ENCODE measurements around the gene FOXP1.

FOXP1 gene

DNA sequence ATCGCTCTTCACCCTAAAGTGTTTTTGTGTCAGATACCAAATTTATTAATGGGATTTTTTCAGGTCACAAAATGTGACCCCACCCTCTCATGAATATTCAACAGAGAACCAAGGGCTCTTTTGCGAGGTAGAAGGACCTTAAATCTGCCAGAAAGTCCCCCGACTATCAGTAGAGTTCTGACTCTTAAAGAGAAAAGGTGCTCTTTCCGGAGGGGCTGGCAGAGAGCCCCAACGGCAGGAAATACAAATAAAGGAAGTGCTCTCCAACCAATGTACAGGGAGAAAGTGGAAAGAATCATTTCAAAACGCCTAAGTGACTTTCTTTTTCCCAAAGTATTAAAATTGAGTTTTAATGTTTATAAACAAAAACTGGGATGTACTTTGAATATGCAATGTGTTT, 517.2 kb downstream of the FOXP1 start:
- no peak overlapping the region for H2AFZ ChIP-seq (ENCODE audit: insufficient read depth, low read length, poor library complexity)
- no peak for DNase-seq
- no peaks in the 10 kb centered on the region for H3K36me3 ChIP-seq (ENCODE audit: control insufficient read depth in 1 of 2, insufficient read depth in 2 of 2, low read length in 2 of 2)
- no peak overlapping the region for H2AK5ac ChIP-seq (ENCODE audit: low read length)
- H3K27me3 ChIP-seq (ENCODE audit: insufficient read depth, low read length): no peaks in the 10 kb centered on the region
- H3K27ac ChIP-seq (ENCODE audit: low read depth, low read length): no peak overlapping the region
- H3K4me3 ChIP-seq (ENCODE audit: low read depth, low read length): no peak overlapping the region
- H2BK120ac ChIP-seq (ENCODE audit: insufficient read depth, low read length, poor library complexity): no peak overlapping the region
- H3K79me1 ChIP-seq (ENCODE audit: low read length): peaks cover 8% of the 10 kb centered on the region
- no CpG with 5 or more reads among the region's 6 CpGs for WGBS (ENCODE audit: extremely low coverage, insufficient coverage, insufficient read length)
- no peak overlapping the region for H3K18ac ChIP-seq (ENCODE audit: low read length)
- no peak overlapping the region for H3K4ac ChIP-seq (ENCODE audit: low read depth, low read length)
- H2BK12ac ChIP-seq (ENCODE audit: low read length): no peak overlapping the region
- peak overlapping the region; percentile 39 for H3K4me2 ChIP-seq (ENCODE audit: low read length)
- H4K12ac ChIP-seq (ENCODE audit: low read depth, low read length): no peak overlapping the region
- no peaks in the 10 kb centered on the region for H3K9me3 ChIP-seq (ENCODE audit: insufficient read depth, low read depth, low read length)
- no peak overlapping the region for H3K14ac ChIP-seq (ENCODE audit: low read length)
- no peak overlapping the region for H2BK5ac ChIP-seq (ENCODE audit: low read depth, low read length, poor library complexity)
- peaks cover 10 to 17% of the 10 kb centered on the region in 2 experiments for H3K4me1 ChIP-seq (ENCODE audit: control insufficient read depth in 1 of 2, insufficient read depth in 2 of 2, low read length in 2 of 2)
- H4K8ac ChIP-seq (ENCODE audit: low read depth, low read length): no peak overlapping the region
- no peak overlapping the region for H3K23ac ChIP-seq (ENCODE audit: low read length)
- no peak overlapping the region for H3K9ac ChIP-seq (ENCODE audit: low read length)
- H4K91ac ChIP-seq (ENCODE audit: low read depth, low read length): no peak overlapping the region
- no peaks in the 10 kb centered on the region for H3K79me2 ChIP-seq (ENCODE audit: control insufficient read depth, insufficient read depth, low read length, poor library complexity)

DNA sequence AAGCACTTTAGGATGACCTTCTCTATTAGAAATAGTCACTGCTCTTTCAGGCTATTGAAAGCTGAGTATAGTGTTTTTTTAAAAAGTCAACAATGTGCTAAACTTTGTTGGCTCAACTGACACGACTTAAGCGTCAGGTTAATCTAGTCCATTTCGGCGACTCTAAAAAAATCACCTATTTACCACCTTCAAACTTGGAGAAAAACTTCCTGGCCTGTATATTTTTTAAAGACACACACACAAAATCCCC, 517.8 kb downstream of the FOXP1 start:
- Histone ChIP-seq H4K12ac (ENCODE audit: low read depth, low read length) (no peak overlapping the region), H2BK120ac (ENCODE audit: insufficient read depth, low read length, poor library complexity) (no peak overlapping the region), H3K4me2 (ENCODE audit: low read length) (peak overlapping the region; percentile 82), H3K18ac (ENCODE audit: low read length) (no peak overlapping the region), H4K8ac (ENCODE audit: low read depth, low read length) (no peak overlapping the region), H3K14ac (ENCODE audit: low read length) (no peak overlapping the region), H2AK5ac (ENCODE audit: low read length) (no peak overlapping the region), H2BK5ac (ENCODE audit: low read depth, low read length, poor library complexity) (no peak overlapping the region), H3K36me3 (ENCODE audit: control insufficient read depth in 1 of 2, insufficient read depth in 2 of 2, low read length in 2 of 2) (no peaks in the 10 kb centered on the region), H3K9me3 (ENCODE audit: insufficient read depth, low read depth, low read length) (no peaks in the 10 kb centered on the region), H3K27ac (ENCODE audit: low read depth, low read length) (no peak overlapping the region), H3K79me2 (ENCODE audit: control insufficient read depth, insufficient read depth, low read length, poor library complexity) (no peaks in the 10 kb centered on the region), H2BK12ac (ENCODE audit: low read length) (no peak overlapping the region), H3K9ac (ENCODE audit: low read length) (no peak overlapping the region), H3K4ac (ENCODE audit: low read depth, low read length) (no peak overlapping the region), H3K4me1 (ENCODE audit: control insufficient read depth in 1 of 2, insufficient read depth in 2 of 2, low read length in 2 of 2) (peaks cover 8 to 11% of the 10 kb centered on the region in 2 experiments), H4K91ac (ENCODE audit: low read depth, low read length) (no peak overlapping the region), H3K79me1 (ENCODE audit: low read length) (peaks cover 8% of the 10 kb centered on the region), H3K27me3 (ENCODE audit: insufficient read depth, low read length) (no peaks in the 10 kb centered on the region), H3K4me3 (ENCODE audit: low read depth, low read length) (no peak overlapping the region), H2AFZ (ENCODE audit: insufficient read depth, low read length, poor library complexity) (no peak overlapping the region), H3K23ac (ENCODE audit: low read length) (no peak overlapping the region)
- DNase-seq: no peak
- no CpG with 5 or more reads among the region's 4 CpGs for WGBS (ENCODE audit: extremely low coverage, insufficient coverage, insufficient read length)

DNA sequence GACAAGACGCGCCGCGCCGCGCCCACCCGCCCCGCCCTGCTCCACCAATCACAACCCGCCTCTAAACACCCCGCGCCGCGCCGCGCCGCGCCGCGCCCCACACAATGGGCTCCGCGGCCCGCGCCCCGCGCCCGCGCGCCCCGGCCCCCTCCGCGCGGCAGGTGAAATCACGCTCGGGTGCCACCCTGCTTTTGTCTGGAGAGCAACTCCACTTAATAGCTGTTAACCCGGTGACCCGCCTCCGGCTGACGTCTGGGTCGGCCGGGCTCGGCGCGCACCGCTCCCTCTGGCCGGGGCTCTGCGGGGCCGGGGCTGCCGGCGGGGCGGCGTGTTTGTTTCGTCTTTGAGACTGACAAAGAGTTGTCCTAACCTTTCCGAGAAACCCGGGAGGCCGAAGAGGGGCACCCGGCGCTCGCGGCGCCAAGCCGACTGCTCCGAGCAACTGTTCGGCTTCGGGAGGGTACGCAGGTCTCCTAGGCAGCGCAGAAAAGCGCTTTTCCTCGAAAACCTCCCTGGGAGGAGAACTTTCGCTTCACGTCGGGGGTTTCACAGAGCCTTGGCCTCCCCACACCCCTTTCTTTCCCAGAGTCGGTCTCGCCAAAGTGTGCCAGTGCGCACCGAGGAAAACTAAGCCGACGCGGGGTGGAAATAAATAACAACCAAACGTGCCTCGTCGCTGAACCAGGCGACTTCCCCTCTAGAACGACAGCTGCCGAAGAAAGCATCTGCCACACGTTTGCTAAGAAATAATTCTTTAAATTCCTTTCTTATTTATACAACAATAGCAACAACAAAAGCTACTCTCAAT, 518.4 kb downstream of the FOXP1 start:
- H3K9me3 ChIP-seq (ENCODE audit: insufficient read depth, low read depth, low read length): no peaks in the 10 kb centered on the region
- H2BK5ac ChIP-seq (ENCODE audit: low read depth, low read length, poor library complexity): peak overlapping the region; percentile 31
- peak overlapping the region; percentile 73 for H3K9ac ChIP-seq (ENCODE audit: low read length)
- H3K4me1 ChIP-seq (ENCODE audit: control insufficient read depth in 1 of 2, insufficient read depth in 2 of 2, low read length in 2 of 2): peaks cover 4 to 8% of the 10 kb centered on the region in 2 experiments
- H2AFZ ChIP-seq (ENCODE audit: insufficient read depth, low read length, poor library complexity): peak overlapping the region; percentile 71
- no peak overlapping the region for H3K4ac ChIP-seq (ENCODE audit: low read depth, low read length)
- peak overlapping the region; percentile 12 for H2BK12ac ChIP-seq (ENCODE audit: low read length)
- no peaks in the 10 kb centered on the region for H3K36me3 ChIP-seq (ENCODE audit: control insufficient read depth in 1 of 2, insufficient read depth in 2 of 2, low read length in 2 of 2)
- peak overlapping the region; percentile 82 for H3K4me2 ChIP-seq (ENCODE audit: low read length)
- H2BK120ac ChIP-seq (ENCODE audit: insufficient read depth, low read length, poor library complexity): peak overlapping the region; percentile 52
- H3K18ac ChIP-seq (ENCODE audit: low read length): peak overlapping the region; percentile 11
- H3K4me3 ChIP-seq (ENCODE audit: low read depth, low read length): peak overlapping the region; percentile 73
- no peak overlapping the region for H4K91ac ChIP-seq (ENCODE audit: low read depth, low read length)
- no CpG with 5 or more reads among the region's 85 CpGs for WGBS (ENCODE audit: extremely low coverage, insufficient coverage, insufficient read length)
- H3K14ac ChIP-seq (ENCODE audit: low read length): peak overlapping the region; percentile 66
- no peaks in the 10 kb centered on the region for H3K27me3 ChIP-seq (ENCODE audit: insufficient read depth, low read length)
- DNase-seq: peak; percentile 62 to 75
- peaks cover 8% of the 10 kb centered on the region for H3K79me1 ChIP-seq (ENCODE audit: low read length)
- H2AK5ac ChIP-seq (ENCODE audit: low read length): no peak overlapping the region
- no peaks in the 10 kb centered on the region for H3K79me2 ChIP-seq (ENCODE audit: control insufficient read depth, insufficient read depth, low read length, poor library complexity)
- no peak overlapping the region for H3K23ac ChIP-seq (ENCODE audit: low read length)
- peak overlapping the region; percentile 1 for H4K8ac ChIP-seq (ENCODE audit: low read depth, low read length)
- H3K27ac ChIP-seq (ENCODE audit: low read depth, low read length): peak overlapping the region; percentile 66
- H4K12ac ChIP-seq (ENCODE audit: low read depth, low read length): no peak overlapping the region

DNA sequence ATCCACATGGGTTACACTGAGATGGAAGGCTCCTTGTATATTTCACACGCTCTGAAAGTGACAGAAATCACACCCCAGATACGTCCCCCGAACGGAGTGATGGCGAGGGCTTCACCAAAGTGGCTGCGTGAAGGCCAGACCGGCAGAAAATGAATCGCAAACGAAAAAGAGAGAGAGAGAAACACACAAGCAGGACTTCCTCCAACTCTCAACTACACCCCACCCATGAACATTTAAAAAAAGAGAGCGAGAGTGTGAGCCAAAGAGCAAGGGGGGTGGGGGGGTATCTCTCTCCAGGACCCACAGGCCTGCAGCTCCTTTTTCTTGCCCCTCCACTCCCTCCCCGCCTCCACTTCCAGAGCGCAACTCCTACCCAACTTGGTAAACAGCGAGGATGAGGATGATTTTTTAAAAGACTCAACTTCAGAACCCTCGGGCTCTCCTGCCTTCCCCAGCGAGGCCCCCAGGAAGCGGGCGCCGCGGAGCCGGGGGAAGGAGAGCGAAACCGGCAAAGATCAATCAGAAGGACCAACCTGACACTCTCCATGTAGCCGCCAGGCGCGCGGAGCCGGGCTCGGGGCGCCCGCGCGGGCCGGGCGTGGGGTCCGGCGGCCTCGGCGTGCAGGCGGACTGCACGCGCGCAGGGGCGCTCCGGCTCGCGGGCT, 519.1 kb downstream of the FOXP1 start:
- Histone ChIP-seq H4K8ac (ENCODE audit: low read depth, low read length) (no peak overlapping the region), H3K4ac (ENCODE audit: low read depth, low read length) (no peak overlapping the region), H3K4me2 (ENCODE audit: low read length) (peak overlapping the region; percentile 82), H2AK5ac (ENCODE audit: low read length) (no peak overlapping the region), H4K12ac (ENCODE audit: low read depth, low read length) (no peak overlapping the region), H2AFZ (ENCODE audit: insufficient read depth, low read length, poor library complexity) (no peak overlapping the region), H3K18ac (ENCODE audit: low read length) (no peak overlapping the region), H3K23ac (ENCODE audit: low read length) (no peak overlapping the region), H3K9ac (ENCODE audit: low read length) (peak overlapping the region; percentile 50), H2BK12ac (ENCODE audit: low read length) (no peak overlapping the region), H3K14ac (ENCODE audit: low read length) (no peak overlapping the region), H3K79me1 (ENCODE audit: low read length) (peaks cover 8% of the 10 kb centered on the region), H3K4me3 (ENCODE audit: low read depth, low read length) (peak overlapping the region; percentile 73), H2BK5ac (ENCODE audit: low read depth, low read length, poor library complexity) (no peak overlapping the region), H3K27ac (ENCODE audit: low read depth, low read length) (no peak overlapping the region), H3K27me3 (ENCODE audit: insufficient read depth, low read length) (no peaks in the 10 kb centered on the region), H4K91ac (ENCODE audit: low read depth, low read length) (peak overlapping the region; percentile 49), H3K9me3 (ENCODE audit: insufficient read depth, low read depth, low read length) (no peaks in the 10 kb centered on the region), H2BK120ac (ENCODE audit: insufficient read depth, low read length, poor library complexity) (no peak overlapping the region), H3K36me3 (ENCODE audit: control insufficient read depth in 1 of 2, insufficient read depth in 2 of 2, low read length in 2 of 2) (no peaks in the 10 kb centered on the region), H3K4me1 (ENCODE audit: control insufficient read depth in 1 of 2, insufficient read depth in 2 of 2, low read length in 2 of 2) (peaks cover 4 to 8% of the 10 kb centered on the region in 2 experiments), H3K79me2 (ENCODE audit: control insufficient read depth, insufficient read depth, low read length, poor library complexity) (no peaks in the 10 kb centered on the region)
- WGBS (ENCODE audit: extremely low coverage, insufficient coverage, insufficient read length): no CpG with 5 or more reads among the region's 46 CpGs
- DNase-seq: peak; percentile 37 to 74

All from trophoblast cell (in vitro differentiated cells and primary cell).